ENCODE data around the gene NAA60. TPM values are rescaled to one million over a fixed set of nuclear protein-coding genes. Genes with fewer than 3 reads are reported as not detected.

Gene NAA60
- total and polyA plus RNA-seq, 9 of the 15 experiments (the other 6 are each of a cell fraction or from before 2014, with no cell fraction given), result 2.1 to 49.4 (median 10.3) TPM

DNA sequence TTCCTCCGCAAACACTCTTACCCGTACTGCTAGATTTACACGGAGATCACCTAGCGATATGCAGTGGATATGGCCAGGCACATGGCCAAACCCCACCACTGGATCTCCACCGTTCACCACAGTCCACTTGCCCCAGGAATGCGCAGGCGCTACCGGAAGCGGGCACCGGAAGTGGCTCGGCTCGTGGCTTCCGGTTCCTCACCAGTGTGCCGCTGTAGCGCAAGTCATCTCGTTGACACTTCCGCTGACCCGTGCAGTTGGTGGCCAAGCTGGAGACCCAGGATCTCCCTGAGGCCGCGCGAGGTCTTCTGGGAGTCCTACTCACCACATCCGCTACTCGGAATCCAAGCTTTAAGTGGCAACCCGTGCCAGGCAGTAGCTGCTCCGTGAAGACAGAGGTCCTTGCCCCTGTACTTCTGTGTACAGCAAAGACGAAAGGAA lies 11.7 kb upstream of the NAA60 start (continued):
- TF ChIP-seq SNAPC5 (CRISPR knock-in tag; IDR thresholded peaks at IDR 0.05), result no peak
- no peak for TF ChIP-seq NFATC3 (IDR thresholded peaks at IDR 0.05)
- no peak for TF ChIP-seq ZNF124 (CRISPR knock-in tag; IDR thresholded peaks at IDR 0.05)
- TF ChIP-seq SRSF1 (IDR thresholded peaks at IDR 0.05; ENCODE audit: low read depth, low read length), result peak; percentile 57; the same call in 1 of the 2 replicates
- TF ChIP-seq, protein P1, sequence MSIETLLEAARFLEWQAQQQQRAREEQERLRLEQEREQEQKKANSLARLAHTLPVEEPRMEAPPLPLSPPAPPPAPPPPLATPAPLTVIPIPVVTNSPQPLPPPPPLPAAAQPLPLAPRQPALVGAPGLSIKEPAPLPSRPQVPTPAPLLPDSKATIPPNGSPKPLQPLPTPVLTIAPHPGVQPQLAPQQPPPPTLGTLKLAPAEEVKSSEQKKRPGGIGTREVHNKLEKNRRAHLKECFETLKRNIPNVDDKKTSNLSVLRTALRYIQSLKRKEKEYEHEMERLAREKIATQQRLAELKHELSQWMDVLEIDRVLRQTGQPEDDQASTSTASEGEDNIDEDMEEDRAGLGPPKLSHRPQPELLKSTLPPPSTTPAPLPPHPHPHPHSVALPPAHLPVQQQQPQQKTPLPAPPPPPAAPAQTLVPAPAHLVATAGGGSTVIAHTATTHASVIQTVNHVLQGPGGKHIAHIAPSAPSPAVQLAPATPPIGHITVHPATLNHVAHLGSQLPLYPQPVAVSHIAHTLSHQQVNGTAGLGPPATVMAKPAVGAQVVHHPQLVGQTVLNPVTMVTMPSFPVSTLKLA (conservative IDR thresholded peaks at IDR 0.05), result peak in 1 of 2 experiments; percentile 51; a peak in 1 of 4 replicates
- TF ChIP-seq MXD1 (CRISPR knock-in tag; IDR thresholded peaks at IDR 0.05; ENCODE audit: borderline replicate concordance, poor library complexity, severe bottlenecking), result no peak
- 0 out of 2 replicates have a peak, but pooled peaks have one; percentile 35 for TF ChIP-seq POLR2G (IDR thresholded peaks at IDR 0.05; ENCODE audit: low read depth, low read length)
- no peak for TF ChIP-seq ELF2 (CRISPR knock-in tag; IDR thresholded peaks at IDR 0.05)
- no peak for TF ChIP-seq NFIX (CRISPR knock-in tag; IDR thresholded peaks at IDR 0.05; ENCODE audit: low read depth)
- TF ChIP-seq ELF1 (tag; IDR thresholded peaks at IDR 0.05), result peak; percentile 46; the same call in 1 of the 2 replicates
- no peak for TF ChIP-seq KAT8 (IDR thresholded peaks at IDR 0.05; ENCODE audit: low read depth)
- TF ChIP-seq HNRNPLL (IDR thresholded peaks at IDR 0.05; ENCODE audit: low read depth, low read length, poor library complexity, severe bottlenecking), result no peak
- no peak for TF ChIP-seq KDM5B (IDR thresholded peaks at IDR 0.05; ENCODE audit: insufficient replicate concordance, low read depth, low read length)
- TF ChIP-seq PHF8 (IDR thresholded peaks at IDR 0.05; ENCODE audit: borderline replicate concordance, low read length), result peak; percentile 20; the same call in 1 of the 2 replicates
- peak; percentile 66 for TF ChIP-seq ETV1 (tag; conservative IDR thresholded peaks at IDR 0.05; ENCODE audit: low read depth)
- TF ChIP-seq, protein P2, sequence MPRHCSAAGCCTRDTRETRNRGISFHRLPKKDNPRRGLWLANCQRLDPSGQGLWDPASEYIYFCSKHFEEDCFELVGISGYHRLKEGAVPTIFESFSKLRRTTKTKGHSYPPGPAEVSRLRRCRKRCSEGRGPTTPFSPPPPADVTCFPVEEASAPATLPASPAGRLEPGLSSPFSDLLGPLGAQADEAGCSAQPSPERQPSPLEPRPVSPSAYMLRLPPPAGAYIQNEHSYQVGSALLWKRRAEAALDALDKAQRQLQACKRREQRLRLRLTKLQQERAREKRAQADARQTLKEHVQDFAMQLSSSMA (CRISPR knock-in tag; IDR thresholded peaks at IDR 0.05), result no peak
- TF ChIP-seq ZNF644 (tag; IDR thresholded peaks at IDR 0.05; ENCODE audit: low read depth), result no peak
- TF ChIP-seq ZFP91 (CRISPR knock-in tag; IDR thresholded peaks at IDR 0.05), result no peak
- TF ChIP-seq MLX (CRISPR knock-in tag; conservative IDR thresholded peaks at IDR 0.05), result no peak
- 0 out of 2 replicates have a peak, but pooled peaks have one; percentile 3 for TF ChIP-seq SPI1 (IDR thresholded peaks at IDR 0.05; ENCODE audit: borderline replicate concordance, low read depth, low read length)
- TF ChIP-seq, protein P3, sequence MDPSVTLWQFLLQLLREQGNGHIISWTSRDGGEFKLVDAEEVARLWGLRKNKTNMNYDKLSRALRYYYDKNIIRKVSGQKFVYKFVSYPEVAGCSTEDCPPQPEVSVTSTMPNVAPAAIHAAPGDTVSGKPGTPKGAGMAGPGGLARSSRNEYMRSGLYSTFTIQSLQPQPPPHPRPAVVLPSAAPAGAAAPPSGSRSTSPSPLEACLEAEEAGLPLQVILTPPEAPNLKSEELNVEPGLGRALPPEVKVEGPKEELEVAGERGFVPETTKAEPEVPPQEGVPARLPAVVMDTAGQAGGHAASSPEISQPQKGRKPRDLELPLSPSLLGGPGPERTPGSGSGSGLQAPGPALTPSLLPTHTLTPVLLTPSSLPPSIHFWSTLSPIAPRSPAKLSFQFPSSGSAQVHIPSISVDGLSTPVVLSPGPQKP (CRISPR knock-in tag; IDR thresholded peaks at IDR 0.05), result no peak
- no peak for TF ChIP-seq CCAR2 (IDR thresholded peaks at IDR 0.05; ENCODE audit: low read depth, low read length)
